AG08396 (cell line): Measurements from ENCODE around the gene MAGEB17.
"Not testable (repeated sequence)": the region's sequence is repeated elsewhere in the genome, so short reads cannot be mapped to it uniquely, and the experiment has no call there.

Experiments used
- DNase-seq: peaks from one replicate; pipeline ENCODE4 v3.0.0; 2012; ENCODE audit warnings: low spot score, mixed read lengths

MAGEB17 gene

GRCh38 chrX:16156692-16157331 is 10.5 kb upstream of the MAGEB17 start:
- no peak for DNase-seq

GRCh38 chrX:16160729-16161128 is 6.6 kb upstream of the MAGEB17 start:
- DNase-seq: peak; percentile 86

GRCh38 chrX:16161173-16161572 is 6.1 kb upstream of the MAGEB17 start:
- not testable (repeated sequence) for DNase-seq

GRCh38 chrX:16162391-16162790 is 4.9 kb upstream of the MAGEB17 start:
- no peak for DNase-seq

- no peak for DNase-seq
These were observed 2.5 kb upstream of the MAGEB17 start for GRCh38 chrX:16164748-16165147.

GRCh38 chrX:16171039-16171438 is 3.8 kb downstream of the MAGEB17 start:
- DNase-seq: no peak

GRCh38 chrX:16171944-16172343 is 4.7 kb downstream of the MAGEB17 start:
- no peak for DNase-seq

- no peak for DNase-seq
These were observed 5.1 kb downstream of the MAGEB17 start for GRCh38 chrX:16172391-16172790.

- no peak for DNase-seq
These were observed 8.2 kb downstream of the MAGEB17 start for GRCh38 chrX:16175329-16176061.

- no peak for DNase-seq
These were observed 10.0 kb downstream of the MAGEB17 start for GRCh38 chrX:16177260-16177659.

GRCh38 chrX:16183843-16184242 is 16.6 kb downstream of the MAGEB17 start:
- DNase-seq: not testable (repeated sequence)

- DNase-seq: peak; percentile 78
These were observed 18.4 kb downstream of the MAGEB17 start for GRCh38 chrX:16185725-16186136.

GRCh38 chrX:16186380-16187007 is 19.2 kb downstream of the MAGEB17 start:
- DNase-seq: no peak

GRCh38 chrX:16187024-16187760 is 19.9 kb downstream of the MAGEB17 start:
- no peak for DNase-seq

- no peak for DNase-seq
These were observed 21.4 kb downstream of the MAGEB17 start for GRCh38 chrX:16188687-16189086.

- DNase-seq: no peak
These were observed 24.3 kb downstream of the MAGEB17 start for GRCh38 chrX:16191605-16192004.

GRCh38 chrX:16196829-16197228 is 29.5 kb downstream of the MAGEB17 start:
- DNase-seq: no peak

GRCh38 chrX:16199343-16199742 is 32.1 kb downstream of the MAGEB17 start:
- no peak for DNase-seq

- DNase-seq: no peak
These were observed 35.7 kb downstream of the MAGEB17 start for GRCh38 chrX:16202943-16203342.

GRCh38 chrX:16204538-16204937 is 37.3 kb downstream of the MAGEB17 start:
- no peak for DNase-seq

GRCh38 chrX:16205840-16206239 is 38.6 kb downstream of the MAGEB17 start:
- no peak for DNase-seq

- no peak for DNase-seq
These were observed 40.4 kb downstream of the MAGEB17 start for GRCh38 chrX:16207634-16208033.

- DNase-seq: no peak
These were observed 41.3 kb downstream of the MAGEB17 start for GRCh38 chrX:16208601-16209000.
